SIG-M5 treated with dmso at 0.1 percent for 504 hours (cell line): ENCODE results near the gene EFNA2.

ENCODE experiments used
- DNase-seq: peaks from one replicate; lab custom pipeline; 2025; ENCODE audit not compliant: unreplicated experiment; lab: John Stamatoyannopoulos, UW

Gene EFNA2

GRCh38 chr19:1248786-1249297 lies 36.8 kb upstream of the EFNA2 start:
- peak; percentile 75 for DNase-seq

GRCh38 chr19:1249298-1249989 lies 36.2 kb upstream of the EFNA2 start:
- peak; percentile 91 for DNase-seq

GRCh38 chr19:1249990-1250436 lies 35.7 kb upstream of the EFNA2 start:
- no peak for DNase-seq

- DNase-seq, result peak; percentile 52
These were observed 35.0 kb upstream of the EFNA2 start for GRCh38 chr19:1250437-1251260.

- peak; percentile 80 for DNase-seq
These were observed 34.1 kb upstream of the EFNA2 start for GRCh38 chr19:1251330-1252220.

GRCh38 chr19:1252221-1252820 lies 33.4 kb upstream of the EFNA2 start:
- peak; percentile 92 for DNase-seq

- peak; percentile 99 for DNase-seq
These were observed 32.7 kb upstream of the EFNA2 start for GRCh38 chr19:1252821-1253513.

GRCh38 chr19:1253514-1254080 lies 32.1 kb upstream of the EFNA2 start:
- no peak for DNase-seq

GRCh38 chr19:1254081-1254527 lies 31.6 kb upstream of the EFNA2 start:
- DNase-seq, result no peak

GRCh38 chr19:1254530-1255185 lies 31.0 kb upstream of the EFNA2 start:
- no peak for DNase-seq

GRCh38 chr19:1255186-1256161 lies 30.2 kb upstream of the EFNA2 start:
- DNase-seq, result no peak

- DNase-seq, result no peak
These were observed 28.8 kb upstream of the EFNA2 start for GRCh38 chr19:1256646-1257474.

- no peak for DNase-seq
These were observed 28.1 kb upstream of the EFNA2 start for GRCh38 chr19:1257475-1258162.

- no peak for DNase-seq
These were observed 27.5 kb upstream of the EFNA2 start for GRCh38 chr19:1258163-1258492.

- DNase-seq, result no peak
These were observed 26.9 kb upstream of the EFNA2 start for GRCh38 chr19:1258707-1259205.

GRCh38 chr19:1259206-1259875 lies 26.3 kb upstream of the EFNA2 start:
- DNase-seq, result no peak
